ENCODE measurements around the gene COLEC12. TPM values are rescaled to one million over a fixed set of nuclear protein-coding genes. Genes with fewer than 3 reads are reported as not detected.

COLEC12 gene
- total RNA-seq, 1 donor from 2014 or later, result 157 TPM

DNA sequence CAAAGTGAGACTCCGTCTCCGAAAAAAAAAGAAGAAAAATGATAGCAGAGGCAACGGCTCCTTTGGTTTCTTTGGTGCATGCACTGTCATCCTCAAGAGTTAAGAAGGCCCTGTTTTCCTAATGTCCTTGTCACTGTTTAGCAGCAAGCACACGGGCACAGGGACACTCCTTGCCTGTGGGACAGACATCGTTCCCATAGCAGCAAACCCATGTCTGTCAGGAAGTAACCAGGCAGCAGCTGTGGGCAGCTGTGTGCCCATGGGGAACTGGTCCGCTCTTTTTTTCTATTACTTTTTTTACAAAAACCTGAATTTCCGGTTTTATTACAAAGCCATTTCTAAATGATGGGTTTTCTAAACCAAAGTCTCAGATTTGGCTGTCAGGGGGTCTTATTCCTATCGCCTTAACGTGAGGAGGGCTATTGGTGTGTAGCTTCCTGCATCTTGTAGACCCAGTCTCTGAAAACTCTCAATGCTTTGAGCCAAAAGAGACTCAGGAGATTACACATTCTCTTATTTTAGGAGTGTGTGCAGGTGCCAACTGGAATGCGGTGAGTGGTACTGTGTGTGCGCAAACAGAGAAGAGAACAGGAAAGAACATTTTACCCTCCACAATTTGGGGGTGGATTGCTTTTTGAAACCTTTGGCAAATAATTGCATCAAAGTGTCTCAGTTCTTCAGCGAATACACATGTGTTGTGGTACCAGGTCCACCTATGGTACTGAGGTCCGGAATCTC, 109.6 kb downstream of the COLEC12 start:
- no peaks in the 10 kb centered on the region for H3K9me3 Mint-ChIP-seq (ENCODE audit: unreplicated experiment)
- no peaks in the 10 kb centered on the region for H3K4me1 Mint-ChIP-seq (ENCODE audit: unreplicated experiment)
- no peaks in the 10 kb centered on the region for H3K27me3 Mint-ChIP-seq (ENCODE audit: unreplicated experiment)
- no peak for DNase-seq (ENCODE audit: low spot score)
- H3K4me3 Mint-ChIP-seq (ENCODE audit: unreplicated experiment), result no peak overlapping the region
- TF ChIP-seq, protein P1, sequence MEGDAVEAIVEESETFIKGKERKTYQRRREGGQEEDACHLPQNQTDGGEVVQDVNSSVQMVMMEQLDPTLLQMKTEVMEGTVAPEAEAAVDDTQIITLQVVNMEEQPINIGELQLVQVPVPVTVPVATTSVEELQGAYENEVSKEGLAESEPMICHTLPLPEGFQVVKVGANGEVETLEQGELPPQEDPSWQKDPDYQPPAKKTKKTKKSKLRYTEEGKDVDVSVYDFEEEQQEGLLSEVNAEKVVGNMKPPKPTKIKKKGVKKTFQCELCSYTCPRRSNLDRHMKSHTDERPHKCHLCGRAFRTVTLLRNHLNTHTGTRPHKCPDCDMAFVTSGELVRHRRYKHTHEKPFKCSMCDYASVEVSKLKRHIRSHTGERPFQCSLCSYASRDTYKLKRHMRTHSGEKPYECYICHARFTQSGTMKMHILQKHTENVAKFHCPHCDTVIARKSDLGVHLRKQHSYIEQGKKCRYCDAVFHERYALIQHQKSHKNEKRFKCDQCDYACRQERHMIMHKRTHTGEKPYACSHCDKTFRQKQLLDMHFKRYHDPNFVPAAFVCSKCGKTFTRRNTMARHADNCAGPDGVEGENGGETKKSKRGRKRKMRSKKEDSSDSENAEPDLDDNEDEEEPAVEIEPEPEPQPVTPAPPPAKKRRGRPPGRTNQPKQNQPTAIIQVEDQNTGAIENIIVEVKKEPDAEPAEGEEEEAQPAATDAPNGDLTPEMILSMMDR (IDR thresholded peaks at IDR 0.05; ENCODE audit: unreplicated experiment), result no peak
- H3K36me3 Mint-ChIP-seq (ENCODE audit: low read depth, unreplicated experiment), result peaks cover 3% of the 10 kb centered on the region
- H3K27ac Mint-ChIP-seq (ENCODE audit: unreplicated experiment), result no peak overlapping the region

DNA sequence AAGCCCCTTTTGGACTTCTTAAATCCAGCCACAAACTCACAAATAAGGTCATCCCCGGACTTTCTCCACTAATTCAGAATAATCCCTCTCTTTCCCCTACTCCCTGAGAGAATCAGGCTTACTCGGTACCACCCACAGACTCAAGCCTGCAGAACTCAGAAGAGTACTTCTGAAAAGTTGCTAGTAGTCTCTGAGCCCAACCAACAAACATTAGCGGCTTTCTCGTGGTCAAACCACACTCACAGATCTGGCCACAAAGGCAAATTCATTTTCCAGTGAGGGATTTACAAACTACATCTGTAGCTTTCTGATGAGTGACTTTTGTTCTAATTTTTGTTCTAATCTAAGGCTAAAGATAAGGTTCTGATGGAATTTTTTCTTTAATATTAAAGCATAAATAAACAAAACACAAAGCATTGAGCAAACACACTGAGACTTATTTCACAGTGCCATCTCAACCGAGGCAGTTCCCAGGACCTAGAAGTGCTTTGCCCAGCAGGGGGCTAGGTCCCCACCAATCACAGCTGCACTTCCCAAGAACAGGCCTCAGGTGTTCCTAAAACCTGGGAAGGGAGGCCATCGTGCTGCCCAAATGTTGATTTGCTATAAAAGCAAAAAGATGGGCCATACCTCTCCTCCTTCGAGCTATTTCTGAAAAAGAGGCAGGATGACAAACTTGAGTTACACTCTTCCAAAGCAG, 110.7 kb downstream of the COLEC12 start:
- H3K9me3 Mint-ChIP-seq (ENCODE audit: unreplicated experiment), result no peaks in the 10 kb centered on the region
- peaks cover 2% of the 10 kb centered on the region for H3K27me3 Mint-ChIP-seq (ENCODE audit: unreplicated experiment)
- no peak overlapping the region for H3K27ac Mint-ChIP-seq (ENCODE audit: unreplicated experiment)
- TF ChIP-seq, protein P1 (IDR thresholded peaks at IDR 0.05; ENCODE audit: unreplicated experiment), result no peak
- peaks cover 3% of the 10 kb centered on the region for H3K36me3 Mint-ChIP-seq (ENCODE audit: low read depth, unreplicated experiment)
- peak; percentile 12 for DNase-seq (ENCODE audit: low spot score)
- H3K4me3 Mint-ChIP-seq (ENCODE audit: unreplicated experiment), result no peak overlapping the region
- no peaks in the 10 kb centered on the region for H3K4me1 Mint-ChIP-seq (ENCODE audit: unreplicated experiment)

DNA sequence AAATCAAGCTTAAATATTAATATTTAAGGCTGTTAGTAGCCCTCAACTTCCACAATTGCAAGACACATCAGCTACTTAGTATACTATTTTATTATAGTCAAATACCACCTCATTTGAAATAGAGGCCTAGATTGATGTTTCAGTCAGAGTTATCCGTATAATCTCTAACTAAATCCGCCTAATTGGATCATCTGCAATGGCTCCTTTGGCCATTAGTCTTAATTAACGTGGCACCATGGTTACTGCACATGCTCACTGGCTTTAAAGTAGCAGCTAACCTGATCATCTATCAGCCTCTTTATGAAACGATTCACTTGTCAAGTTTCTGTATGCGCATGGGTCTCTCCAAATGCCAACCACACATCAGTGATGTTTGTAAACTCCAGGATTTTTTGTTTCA, 112.3 kb downstream of the COLEC12 start:
- H3K36me3 Mint-ChIP-seq (ENCODE audit: low read depth, unreplicated experiment), result peaks cover 15% of the 10 kb centered on the region
- TF ChIP-seq, protein P1 (IDR thresholded peaks at IDR 0.05; ENCODE audit: unreplicated experiment), result no peak
- H3K9me3 Mint-ChIP-seq (ENCODE audit: unreplicated experiment), result no peaks in the 10 kb centered on the region
- H3K27ac Mint-ChIP-seq (ENCODE audit: unreplicated experiment), result no peak overlapping the region
- no peaks in the 10 kb centered on the region for H3K4me1 Mint-ChIP-seq (ENCODE audit: unreplicated experiment)
- peaks cover 2% of the 10 kb centered on the region for H3K27me3 Mint-ChIP-seq (ENCODE audit: unreplicated experiment)
- no peak for DNase-seq (ENCODE audit: low spot score)
- H3K4me3 Mint-ChIP-seq (ENCODE audit: unreplicated experiment), result no peak overlapping the region

DNA sequence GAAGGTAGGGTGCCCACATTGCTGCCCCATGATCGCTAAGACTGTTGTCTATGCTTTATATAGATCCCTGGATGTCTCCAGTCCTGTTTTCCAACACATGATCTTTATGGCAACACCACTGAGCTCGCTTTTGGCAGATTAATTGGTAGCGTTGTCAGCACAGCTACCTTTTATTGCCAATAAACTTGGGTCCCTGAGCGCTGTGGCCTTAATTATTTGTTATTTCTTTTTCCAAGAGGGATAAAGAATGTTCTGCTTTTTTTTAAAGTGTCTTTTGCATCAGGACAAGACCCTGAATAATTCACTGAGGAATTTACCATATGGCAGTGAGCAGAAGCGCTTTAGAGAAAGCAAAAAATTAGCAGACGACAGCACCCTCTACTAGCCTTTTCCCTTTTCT, 113.5 kb downstream of the COLEC12 start:
- Mint-ChIP-seq H3K4me1 (ENCODE audit: unreplicated experiment) (no peaks in the 10 kb centered on the region), H3K27ac (ENCODE audit: unreplicated experiment) (no peak overlapping the region), H3K4me3 (ENCODE audit: unreplicated experiment) (no peak overlapping the region), H3K27me3 (ENCODE audit: unreplicated experiment) (peaks cover 2% of the 10 kb centered on the region), H3K36me3 (ENCODE audit: low read depth, unreplicated experiment) (peaks cover 16% of the 10 kb centered on the region), H3K9me3 (ENCODE audit: unreplicated experiment) (no peaks in the 10 kb centered on the region)
- TF ChIP-seq, protein P1 (IDR thresholded peaks at IDR 0.05; ENCODE audit: unreplicated experiment), result no peak
- no peak for DNase-seq (ENCODE audit: low spot score)

DNA sequence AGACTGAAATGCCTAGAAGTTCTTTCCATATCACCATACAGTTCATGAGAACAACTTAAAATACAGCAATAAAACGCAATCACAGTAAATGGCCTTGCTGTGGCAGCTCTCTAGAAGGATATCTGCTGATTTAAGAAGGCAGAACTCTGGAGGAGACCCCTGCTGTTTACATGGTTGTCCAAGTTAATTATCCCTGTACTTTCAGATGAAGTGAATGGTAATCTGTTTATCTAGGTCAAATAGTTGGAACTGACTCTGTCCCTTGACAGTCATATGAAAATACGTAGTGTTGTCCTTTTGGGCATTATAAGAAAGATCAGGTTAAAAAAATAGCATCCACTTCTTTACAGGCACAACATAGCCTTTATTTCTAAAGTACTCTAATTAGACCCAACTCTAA, 115.6 kb downstream of the COLEC12 start:
- TF ChIP-seq, protein P1 (IDR thresholded peaks at IDR 0.05; ENCODE audit: unreplicated experiment), result no peak
- Mint-ChIP-seq H3K36me3 (ENCODE audit: low read depth, unreplicated experiment) (peaks cover 19% of the 10 kb centered on the region), H3K27me3 (ENCODE audit: unreplicated experiment) (peaks cover 2% of the 10 kb centered on the region), H3K4me3 (ENCODE audit: unreplicated experiment) (no peak overlapping the region), H3K9me3 (ENCODE audit: unreplicated experiment) (no peaks in the 10 kb centered on the region), H3K27ac (ENCODE audit: unreplicated experiment) (no peak overlapping the region), H3K4me1 (ENCODE audit: unreplicated experiment) (no peaks in the 10 kb centered on the region)
- DNase-seq (ENCODE audit: low spot score), result no peak

Data from endothelial cell (in vitro differentiated cells).